Measurements from ENCODE around the gene MAX.
"Not testable (repeated sequence)": the region's sequence is repeated elsewhere in the genome, so short reads cannot be mapped to it uniquely, and the experiment has no call there.

Gene MAX

DNA sequence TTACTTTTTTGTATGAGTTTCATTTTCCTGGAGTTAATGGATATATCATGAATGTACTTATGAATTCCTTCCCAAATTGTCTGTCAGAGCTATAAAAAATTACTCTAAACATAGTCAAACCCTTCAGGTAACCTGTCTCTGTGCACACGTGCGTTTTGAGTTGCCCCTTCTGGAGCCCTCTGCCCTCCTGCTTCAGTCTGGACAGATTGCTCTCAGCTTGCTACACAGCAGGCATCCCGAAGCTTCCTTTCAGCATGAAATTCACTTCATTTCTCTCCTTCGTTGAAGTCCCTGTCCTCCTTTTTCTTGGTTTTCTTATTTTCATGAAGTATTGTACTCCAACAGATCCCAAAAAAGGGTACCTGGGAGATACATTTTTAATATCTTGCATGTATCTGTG is 68.3 kb downstream of the MAX start:
- DNase-seq (ENCODE audit: low read depth) = no peak

DNA sequence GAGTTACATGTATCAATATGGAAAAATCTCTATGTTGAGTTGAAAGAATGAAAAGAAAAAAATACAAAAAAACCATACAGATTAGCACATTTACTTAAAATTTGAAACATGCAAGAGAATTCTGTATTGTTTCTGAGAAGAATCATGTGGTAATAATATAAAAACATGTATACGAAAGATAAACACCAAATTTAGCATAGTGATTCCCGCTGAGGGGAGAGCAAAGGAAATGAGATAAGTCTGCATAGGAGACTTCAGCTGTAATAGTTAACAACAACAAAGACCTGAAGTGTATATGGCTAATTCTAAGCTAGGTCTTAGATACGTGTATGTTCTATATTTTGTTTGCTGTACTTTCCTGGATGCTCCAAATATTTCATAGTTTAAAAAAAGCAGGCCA is 69.1 kb downstream of the MAX start:
- DNase-seq (ENCODE audit: low read depth) = no peak

DNA sequence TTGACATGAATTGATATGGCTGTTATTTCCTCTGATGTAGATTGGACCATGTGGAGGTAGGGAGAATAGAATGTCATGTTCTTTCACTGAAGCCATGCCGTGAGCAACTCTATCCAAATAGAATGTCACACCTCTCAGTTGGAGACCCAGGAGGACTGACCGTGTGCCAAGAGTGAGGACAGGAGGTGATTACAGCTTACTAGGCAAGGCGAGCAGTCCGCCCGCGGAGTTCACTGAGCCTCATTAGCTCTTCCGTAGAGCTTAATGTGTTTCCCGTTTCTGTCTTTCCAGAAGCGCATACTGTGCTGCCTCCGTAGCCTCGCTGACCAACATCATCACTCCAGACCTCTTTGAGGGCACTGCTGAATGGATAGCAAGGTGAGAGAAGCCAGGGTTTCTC is 70.0 kb downstream of the MAX start:
- no peak for DNase-seq (ENCODE audit: low read depth)

DNA sequence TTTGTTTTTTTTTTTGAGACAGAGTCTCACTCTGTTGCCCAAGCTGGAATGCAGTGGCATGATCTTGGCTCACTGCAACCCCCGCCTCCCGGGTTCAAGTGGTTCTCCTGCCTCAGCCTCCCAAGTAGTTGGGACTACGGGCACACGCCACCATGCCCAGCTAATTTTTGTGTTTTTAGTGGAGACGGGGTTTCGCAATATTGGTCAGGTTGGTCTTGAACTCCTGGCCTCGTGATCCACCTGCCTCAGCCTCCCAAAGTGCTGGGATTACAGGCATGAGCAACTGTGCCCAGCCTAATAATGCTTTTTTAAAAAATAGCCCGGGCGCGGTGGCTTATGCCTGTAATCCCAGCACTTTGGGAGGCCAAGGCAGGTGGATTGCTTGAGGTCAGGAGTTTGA is 71.0 kb downstream of the MAX start:
- not testable (repeated sequence) for DNase-seq (ENCODE audit: low read depth)

DNA sequence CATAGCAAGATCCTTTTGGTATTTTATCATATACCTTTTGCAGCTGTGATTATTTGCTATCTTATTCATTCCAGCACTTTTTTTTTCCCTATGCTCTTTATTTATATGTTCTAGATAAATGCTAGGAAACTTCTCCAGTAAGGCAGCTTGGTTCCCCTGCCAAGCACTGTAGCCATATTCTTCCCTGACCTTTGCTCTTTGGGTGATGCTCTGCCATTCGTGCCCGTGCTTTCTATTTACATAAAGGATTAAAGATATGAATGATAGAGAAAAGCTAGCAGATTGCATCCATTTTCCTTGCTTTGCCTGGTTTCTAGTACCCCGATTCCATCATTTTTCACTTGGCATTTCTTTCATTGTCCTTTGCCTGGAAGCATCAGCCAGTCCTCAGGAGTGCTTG is 73.4 kb downstream of the MAX start:
- no peak for DNase-seq (ENCODE audit: low read depth)

DNA sequence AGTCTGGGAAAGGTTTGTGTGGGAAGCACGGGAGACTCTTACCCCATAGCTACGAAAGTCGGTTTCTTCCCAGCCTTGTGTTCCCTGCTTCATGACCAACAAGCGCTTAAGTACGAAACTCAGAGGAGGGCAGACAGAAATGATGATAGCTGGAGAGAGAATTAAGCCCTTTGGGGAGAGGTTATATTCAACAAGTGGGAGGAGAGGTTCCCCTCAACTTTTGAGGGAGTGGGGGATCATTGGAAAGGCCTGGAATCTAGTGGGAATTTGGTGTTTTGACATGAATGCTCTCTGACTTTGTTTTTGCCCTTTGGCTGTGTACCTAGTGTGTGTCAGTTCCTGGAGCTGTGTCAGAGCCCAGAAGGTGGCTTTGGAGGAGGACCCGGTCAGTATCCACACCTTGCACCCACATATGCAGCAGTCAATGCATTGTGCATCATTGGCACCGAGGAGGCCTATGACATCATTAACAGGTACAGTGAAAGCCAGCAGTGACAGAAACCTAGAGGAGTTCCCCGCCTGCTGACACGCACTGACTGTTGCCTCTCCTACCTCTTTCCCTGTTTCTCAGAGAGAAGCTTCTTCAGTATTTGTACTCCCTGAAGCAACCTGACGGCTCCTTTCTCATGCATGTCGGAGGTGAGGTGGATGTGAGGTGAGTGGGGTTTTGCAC is 75.1 kb downstream of the MAX start:
- DNase-seq (ENCODE audit: low read depth) = no peak

DNA sequence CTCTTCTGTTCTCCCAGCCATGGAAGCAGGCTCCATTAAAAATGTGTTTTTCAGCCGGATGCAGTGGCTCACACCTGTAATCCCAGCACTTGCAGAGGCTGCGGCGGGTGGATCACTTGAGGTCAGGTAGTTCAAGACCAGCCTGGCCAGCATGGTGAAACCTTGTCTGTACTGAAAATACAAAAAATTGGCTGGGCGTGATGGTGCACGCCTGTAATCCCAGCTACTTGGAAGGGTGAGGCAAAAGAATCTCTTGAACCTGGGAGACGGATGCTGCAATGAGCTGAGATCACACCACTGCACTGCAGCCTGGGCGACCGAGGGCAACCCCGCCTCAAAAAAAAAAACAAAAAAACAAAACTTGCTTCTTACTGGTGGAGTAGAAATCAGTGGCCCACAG is 75.8 kb downstream of the MAX start:
- no peak for DNase-seq (ENCODE audit: low read depth)

DNA sequence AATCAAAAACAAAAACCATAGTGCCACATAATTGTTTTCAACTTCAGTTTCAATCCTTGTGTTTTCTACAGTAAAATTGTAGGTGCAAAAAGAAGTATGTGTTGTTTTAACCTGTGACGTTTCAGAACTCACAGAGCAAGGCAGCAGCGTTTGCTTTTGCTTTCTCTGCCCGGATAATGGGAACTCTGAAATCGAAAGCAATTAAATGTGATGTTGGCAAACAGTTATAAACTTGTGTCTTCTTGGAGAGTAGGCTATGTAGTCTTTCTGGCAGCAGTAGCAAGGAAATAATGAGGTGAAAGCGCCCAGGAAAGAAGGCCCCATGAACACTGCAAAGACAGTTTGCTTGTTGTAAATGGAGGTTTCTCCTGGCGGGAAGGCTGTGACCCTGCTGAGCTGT is 76.5 kb downstream of the MAX start:
- DNase-seq (ENCODE audit: low read depth) = no peak
